Vagina (tissue), 2 donors: ENCODE measurements around the gene RHOT2. TPM values are rescaled to one million over a fixed set of nuclear protein-coding genes. Genes with fewer than 3 reads are reported as not detected.

ENCODE experiments used
- DNase-seq, 2 donors: peaks; one replicate each; pipeline ENCODE4 v3.0.0-alpha.2; 2017; ENCODE audit errors: extremely low spot score in 2 of 2
- H3K27ac ChIP-seq: fragments of 200-600 bp; sonication (generic); one replicate; pipeline ENCODE4 v1.5.1; 2019
- H3K27me3 ChIP-seq: fragments of 200-600 bp; sonication (generic); one replicate; pipeline ENCODE4 v1.5.1; 2019
- H3K36me3 ChIP-seq, 2 donors: fragments of 200-600 bp; sonication (generic); one replicate each; pipeline ENCODE4 v1.5.1; 2017 to 2019
- H3K4me1 ChIP-seq: fragments of 200-600 bp; sonication (generic); one replicate; pipeline ENCODE4 v1.5.1; 2019
- H3K4me3 ChIP-seq, 2 donors: fragments of 200-600 bp; sonication (generic); 1 replicate in 1 of 2; 2 replicates in 1 of 2; pipeline ENCODE4 v1.5.1; 2016 to 2019
- H3K9me3 ChIP-seq: fragments of 200-600 bp; sonication (generic); one replicate; pipeline ENCODE4 v1.5.1; 2019
- POLR2A ChIP-seq, 2 donors: fragments of 450-650 bp; IDR thresholded peaks; one replicate each; pipeline ENCODE4 v1.6.1; 2017; ENCODE audit warnings: antibody characterized with exemption in 2 of 2, mild to moderate bottlenecking in 2 of 2, moderate library complexity in 2 of 2
- POLR2AphosphoS5 ChIP-seq, 2 donors: sonication (generic); formaldehyde crosslinking; IDR thresholded peaks; one replicate each; pipeline ENCODE4 v1.9.0; 2017; ENCODE audit warnings: antibody characterized with exemption in 2 of 2, mild to moderate bottlenecking in 2 of 2, low read depth in 1 of 2; ENCODE audit not compliant: insufficient read depth in 1 of 2
- intact Hi-C: fragments of 100-400 bp; cut with DNase I; formaldehyde crosslinking; loops from one replicate; pipeline ENCODE4 v1.15.1; 2023
- total RNA-seq: library from RNA; depleted of rRNA; stranded (reverse); fragments of >200 nt; gene quantifications from one replicate; pipeline ENCODE4 v1.2.3, GENCODE V29; 2016
- TF ChIP-seq, protein P1 (sequence below), 3 experiments: fragments of 450-650 bp in 2 of 3; fragments of 200-600 bp in 1 of 3; sonication (generic) in 1 of 3; IDR thresholded peaks; one replicate each; pipeline ENCODE4 v1.5.1; 2017 to 2019; ENCODE audit warnings: antibody characterized with exemption in 3 of 3, mild to moderate bottlenecking in 2 of 3, moderate library complexity in 2 of 3

The RHOT2 gene
- total RNA-seq, 1 donor from 2014 or later: 91.1 TPM

DNA sequence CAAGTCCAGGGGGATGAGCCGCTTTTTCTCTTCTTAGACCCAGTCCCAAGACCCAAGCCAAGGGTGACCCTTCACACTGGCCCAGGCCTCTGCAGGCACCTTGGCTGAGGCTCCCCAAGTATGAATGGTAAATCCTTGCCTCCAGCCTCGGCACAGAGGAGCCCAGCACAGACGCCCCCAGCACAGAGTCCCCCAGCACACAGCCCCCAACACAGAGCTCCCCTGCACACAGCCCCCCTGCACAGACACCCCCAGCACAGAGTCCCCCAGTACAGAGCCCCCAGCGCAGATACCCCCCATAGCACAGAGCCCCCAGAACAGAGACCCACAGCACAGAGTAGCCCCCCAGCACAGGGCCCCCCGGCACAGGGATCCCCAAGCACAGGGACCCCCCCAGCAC is 27.3 kb upstream of the RHOT2 start:
- no peaks in the 10 kb centered on the region for H3K9me3 ChIP-seq
- DNase-seq: no peak
- H3K4me1 ChIP-seq: peaks cover 46% of the 10 kb centered on the region
- no peaks in the 10 kb centered on the region for H3K36me3 ChIP-seq
- no peaks in the 10 kb centered on the region for H3K27me3 ChIP-seq
- peak overlapping the region; percentile 80 for H3K27ac ChIP-seq
- H3K4me3 ChIP-seq: no peak overlapping the region
- intact Hi-C loops: loop anchor here (10.0 kb wide), 1 partner anchor 256 kb away; the partner anchor contains the start of gene PGAP6
- no peak for TF ChIP-seq POLR2AphosphoS5 (IDR thresholded peaks at IDR 0.05; ENCODE audit: insufficient read depth in 1 of 2, low read depth in 1 of 2)
- TF ChIP-seq, protein P1, sequence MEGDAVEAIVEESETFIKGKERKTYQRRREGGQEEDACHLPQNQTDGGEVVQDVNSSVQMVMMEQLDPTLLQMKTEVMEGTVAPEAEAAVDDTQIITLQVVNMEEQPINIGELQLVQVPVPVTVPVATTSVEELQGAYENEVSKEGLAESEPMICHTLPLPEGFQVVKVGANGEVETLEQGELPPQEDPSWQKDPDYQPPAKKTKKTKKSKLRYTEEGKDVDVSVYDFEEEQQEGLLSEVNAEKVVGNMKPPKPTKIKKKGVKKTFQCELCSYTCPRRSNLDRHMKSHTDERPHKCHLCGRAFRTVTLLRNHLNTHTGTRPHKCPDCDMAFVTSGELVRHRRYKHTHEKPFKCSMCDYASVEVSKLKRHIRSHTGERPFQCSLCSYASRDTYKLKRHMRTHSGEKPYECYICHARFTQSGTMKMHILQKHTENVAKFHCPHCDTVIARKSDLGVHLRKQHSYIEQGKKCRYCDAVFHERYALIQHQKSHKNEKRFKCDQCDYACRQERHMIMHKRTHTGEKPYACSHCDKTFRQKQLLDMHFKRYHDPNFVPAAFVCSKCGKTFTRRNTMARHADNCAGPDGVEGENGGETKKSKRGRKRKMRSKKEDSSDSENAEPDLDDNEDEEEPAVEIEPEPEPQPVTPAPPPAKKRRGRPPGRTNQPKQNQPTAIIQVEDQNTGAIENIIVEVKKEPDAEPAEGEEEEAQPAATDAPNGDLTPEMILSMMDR (IDR thresholded peaks at IDR 0.05): no peak
- no peak for TF ChIP-seq POLR2A (IDR thresholded peaks at IDR 0.05)

DNA sequence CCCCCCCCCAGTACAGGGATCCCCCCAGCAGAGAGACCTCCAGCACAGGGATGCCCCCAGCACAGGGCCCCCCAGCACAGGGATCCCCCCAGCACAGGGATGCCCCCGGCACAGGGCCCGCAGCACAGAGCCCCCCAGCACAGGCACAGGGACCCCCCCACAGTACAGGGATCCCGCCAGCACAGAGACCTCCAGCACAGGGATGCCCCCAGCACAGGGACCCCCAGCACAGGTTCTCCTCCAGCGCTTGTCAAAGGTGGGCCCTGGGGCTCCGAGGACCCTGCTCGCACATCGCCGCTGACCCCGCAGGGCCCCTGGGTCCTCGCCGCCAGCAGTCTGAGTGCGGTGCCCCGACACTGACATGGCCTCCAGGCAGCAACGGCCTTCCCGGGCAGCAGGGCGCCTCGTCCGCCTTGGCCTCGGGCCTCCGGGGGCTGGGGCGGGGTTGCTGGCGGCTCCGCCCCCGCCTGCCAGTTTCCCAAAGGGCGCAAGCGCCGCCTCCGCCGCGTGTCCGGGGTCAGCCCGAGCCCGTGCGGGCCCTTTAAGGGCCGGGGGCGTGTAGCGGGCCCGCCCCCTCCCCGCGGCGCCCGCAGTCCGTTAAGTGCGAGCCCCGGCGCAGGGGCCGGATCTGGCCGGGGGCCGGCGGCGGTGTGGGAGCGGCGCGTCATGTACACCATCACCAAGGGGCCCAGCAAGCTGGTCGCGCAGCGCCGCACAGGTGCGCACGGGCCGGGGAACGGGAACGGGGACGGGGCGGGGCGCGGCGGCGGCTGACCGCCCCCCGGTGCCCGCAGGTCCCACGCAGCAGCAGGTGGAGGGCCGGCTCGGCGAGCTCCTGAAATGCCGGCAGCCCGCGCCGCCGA is 26.4 kb upstream of the RHOT2 start, which contains the start of gene MCRIP2:
Gene MCRIP2, plus strand, starts transcription at position 503 of the 863 bp plus-strand sequence. Its CDS starts 164 bp downstream, at position 667.
- no peak for DNase-seq
- H3K9me3 ChIP-seq: no peaks in the 10 kb centered on the region
- TF ChIP-seq POLR2AphosphoS5 (IDR thresholded peaks at IDR 0.05; ENCODE audit: insufficient read depth in 1 of 2, low read depth in 1 of 2) (peak in 1 of 2 donors; percentile 52), POLR2A (IDR thresholded peaks at IDR 0.05) (peak in 1 of 2 donors; percentile 23)
- TF ChIP-seq, protein P1 (IDR thresholded peaks at IDR 0.05): no peak
- H3K4me3 ChIP-seq: peak within 1 kb of the TSS; percentile 59 to 83
- no peaks in the 10 kb centered on the region for H3K36me3 ChIP-seq
- intact Hi-C loops: loop anchor here (10.0 kb wide), 1 partner anchor 257 kb away; the partner anchor contains the start of gene PGAP6
- peak within 1 kb of the TSS; percentile 80 for H3K27ac ChIP-seq
- H3K4me1 ChIP-seq: peaks cover 53% of the 10 kb centered on the region
- H3K27me3 ChIP-seq: no peaks in the 10 kb centered on the region

DNA sequence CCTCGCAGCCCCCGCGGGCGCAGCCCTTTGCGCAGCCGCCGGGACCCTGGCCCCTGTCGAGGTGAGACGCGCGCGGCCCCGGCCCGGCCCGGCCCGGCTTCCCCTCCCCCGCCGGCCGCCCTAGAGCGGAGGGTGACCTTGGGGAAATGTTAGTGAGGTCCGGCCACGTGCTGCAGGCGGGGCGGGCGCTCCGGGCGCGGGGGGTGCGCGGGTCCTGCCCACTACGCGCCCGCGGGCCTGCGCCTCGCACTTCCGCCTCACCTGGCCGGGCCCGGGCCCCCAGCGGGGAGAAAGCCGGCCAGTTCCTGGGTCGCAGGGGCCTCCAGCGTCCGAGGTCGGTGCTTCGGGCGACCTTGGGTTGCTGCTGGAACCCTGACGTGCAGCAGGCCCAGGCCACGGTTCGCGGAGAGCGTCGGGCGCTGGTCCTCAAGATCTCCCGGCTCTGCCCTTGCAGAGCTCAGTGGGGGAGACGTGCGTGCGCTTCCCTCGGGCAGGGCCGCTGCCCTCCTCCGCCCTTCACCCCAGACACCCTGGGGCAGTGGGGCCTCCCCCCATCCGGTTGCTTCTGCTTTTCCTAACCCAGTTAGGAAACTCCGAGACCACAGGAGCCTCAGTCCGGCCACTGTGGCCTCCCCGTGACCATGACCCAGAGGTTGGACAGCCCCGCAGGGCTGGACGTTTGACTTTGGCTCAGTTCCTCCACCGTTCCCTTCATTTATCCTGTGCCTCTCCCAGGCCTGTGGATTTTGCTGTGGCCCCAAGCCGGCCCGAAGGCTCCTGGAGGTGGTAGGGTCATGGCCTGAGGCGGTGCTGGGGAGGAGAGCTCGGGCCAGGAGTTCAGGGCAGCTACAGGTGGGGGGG is 25.5 kb upstream of the RHOT2 start:
- Histone ChIP-seq H3K36me3 (no peaks in the 10 kb centered on the region), H3K4me3 (peak overlapping the region; percentile 59 to 83), H3K4me1 (peaks cover 56% of the 10 kb centered on the region), H3K9me3 (no peaks in the 10 kb centered on the region), H3K27ac (peak overlapping the region; percentile 80), H3K27me3 (no peaks in the 10 kb centered on the region)
- DNase-seq: no peak
- intact Hi-C loops: loop anchor here (10.0 kb wide), 1 partner anchor 258 kb away; the partner anchor contains the start of gene PGAP6
- no peak for TF ChIP-seq POLR2A (IDR thresholded peaks at IDR 0.05)
- TF ChIP-seq POLR2AphosphoS5 (IDR thresholded peaks at IDR 0.05; ENCODE audit: insufficient read depth in 1 of 2, low read depth in 1 of 2): peak in 1 of 2 donors; percentile 24
- TF ChIP-seq, protein P1 (IDR thresholded peaks at IDR 0.05): no peak

DNA sequence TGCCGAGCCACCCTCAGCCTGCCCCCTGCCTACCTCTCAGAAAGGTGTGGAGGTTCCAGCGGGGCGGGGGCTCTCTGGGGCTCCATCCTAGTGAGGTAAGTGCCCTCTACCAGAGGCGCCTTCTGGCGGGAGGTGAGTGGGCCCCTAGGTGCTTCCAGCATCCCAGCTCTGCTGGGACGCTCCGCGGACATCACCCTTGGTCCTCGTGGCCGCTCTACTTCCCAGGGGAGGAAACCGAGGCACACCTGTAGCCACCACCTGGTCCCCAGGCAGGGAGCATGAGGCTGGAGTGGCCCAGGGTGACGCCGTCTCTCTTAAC is 24.9 kb upstream of the RHOT2 start:
- TF ChIP-seq POLR2AphosphoS5 (IDR thresholded peaks at IDR 0.05; ENCODE audit: insufficient read depth in 1 of 2, low read depth in 1 of 2) (no peak), POLR2A (IDR thresholded peaks at IDR 0.05) (no peak)
- TF ChIP-seq, protein P1 (IDR thresholded peaks at IDR 0.05): no peak
- intact Hi-C loops: loop anchor here (10.0 kb wide), 1 partner anchor 258 kb away; the partner anchor contains the start of gene PGAP6
- DNase-seq: no peak
- H3K4me3 ChIP-seq: peak overlapping the region; percentile 59 to 83
- H3K9me3 ChIP-seq: no peaks in the 10 kb centered on the region
- H3K4me1 ChIP-seq: peaks cover 56% of the 10 kb centered on the region
- no peak overlapping the region for H3K27ac ChIP-seq
- no peaks in the 10 kb centered on the region for H3K36me3 ChIP-seq
- H3K27me3 ChIP-seq: no peaks in the 10 kb centered on the region
